Measurements from ENCODE around the gene ZBTB32. TPM values are rescaled to one million over a fixed set of nuclear protein-coding genes. Genes with fewer than 3 reads are reported as not detected.

ZBTB32 gene
- total RNA-seq, 4 donors from 2014 or later = not detected

DNA sequence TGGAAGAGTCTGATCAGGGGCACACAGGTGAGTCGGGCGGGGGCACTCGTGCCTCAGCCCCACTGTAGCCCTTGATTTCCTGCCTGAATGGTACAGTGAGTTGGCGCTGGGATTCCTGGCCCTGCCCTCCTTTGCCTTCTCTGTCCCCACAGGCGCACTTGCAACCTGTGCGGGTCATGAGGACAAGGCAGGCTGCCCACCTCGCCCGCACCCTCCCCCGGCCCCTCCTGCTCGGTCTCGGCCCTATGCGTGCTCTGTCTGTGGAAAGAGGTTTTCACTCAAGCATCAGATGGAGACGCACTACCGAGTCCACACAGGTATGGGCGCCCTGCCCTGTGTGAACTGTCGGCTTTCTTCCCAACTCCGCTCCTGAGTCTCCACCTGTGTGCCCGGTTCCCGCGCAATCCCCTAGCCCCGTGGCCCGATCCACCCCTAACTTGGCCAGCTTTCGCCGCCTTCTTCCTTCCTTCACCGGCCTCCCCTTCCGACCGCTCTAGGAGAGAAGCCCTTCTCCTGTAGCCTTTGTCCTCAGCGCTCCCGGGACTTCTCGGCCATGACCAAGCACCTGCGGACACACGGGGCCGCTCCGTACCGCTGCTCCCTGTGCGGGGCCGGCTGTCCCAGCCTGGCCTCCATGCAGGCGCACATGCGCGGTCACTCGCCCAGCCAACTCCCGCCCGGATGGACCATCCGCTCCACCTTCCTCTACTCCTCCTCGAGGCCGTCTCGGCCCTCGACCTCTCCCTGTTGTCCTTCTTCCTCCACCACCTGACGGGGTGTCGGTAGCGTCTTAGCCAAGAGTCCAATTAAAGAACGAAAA, 11.8 kb downstream of the ZBTB32 start:
- H3K27me3 ChIP-seq = no peaks in the 10 kb centered on the region
- in situ Hi-C loops (cut with MboI; ENCODE audit: low sequenced_read_pairs in 4 of 4) = loop anchor here in 3 of 4 donors (10.0 to 25.0 kb wide), 3 partner anchors 171 to 219 kb away; partner anchors contain the start of genes TMEM147 (in 2 of the 3), GAPDHS (in 1 of the 3), LRFN3 (in 1 of the 3) and SBSN (in 1 of the 3)
- H3K4me1 ChIP-seq = peaks cover 21 to 25% of the 10 kb centered on the region in 2 donors
- peaks cover 0 to 15% of the 10 kb centered on the region in 2 donors for H3K36me3 ChIP-seq
- H3K4me3 ChIP-seq = peak overlapping the region; percentile 92 to 99 (median 96)
- peak in 1 of 2 donors; percentile 34 for TF ChIP-seq POLR2A (IDR thresholded peaks at IDR 0.05)
- TF ChIP-seq, protein P1, sequence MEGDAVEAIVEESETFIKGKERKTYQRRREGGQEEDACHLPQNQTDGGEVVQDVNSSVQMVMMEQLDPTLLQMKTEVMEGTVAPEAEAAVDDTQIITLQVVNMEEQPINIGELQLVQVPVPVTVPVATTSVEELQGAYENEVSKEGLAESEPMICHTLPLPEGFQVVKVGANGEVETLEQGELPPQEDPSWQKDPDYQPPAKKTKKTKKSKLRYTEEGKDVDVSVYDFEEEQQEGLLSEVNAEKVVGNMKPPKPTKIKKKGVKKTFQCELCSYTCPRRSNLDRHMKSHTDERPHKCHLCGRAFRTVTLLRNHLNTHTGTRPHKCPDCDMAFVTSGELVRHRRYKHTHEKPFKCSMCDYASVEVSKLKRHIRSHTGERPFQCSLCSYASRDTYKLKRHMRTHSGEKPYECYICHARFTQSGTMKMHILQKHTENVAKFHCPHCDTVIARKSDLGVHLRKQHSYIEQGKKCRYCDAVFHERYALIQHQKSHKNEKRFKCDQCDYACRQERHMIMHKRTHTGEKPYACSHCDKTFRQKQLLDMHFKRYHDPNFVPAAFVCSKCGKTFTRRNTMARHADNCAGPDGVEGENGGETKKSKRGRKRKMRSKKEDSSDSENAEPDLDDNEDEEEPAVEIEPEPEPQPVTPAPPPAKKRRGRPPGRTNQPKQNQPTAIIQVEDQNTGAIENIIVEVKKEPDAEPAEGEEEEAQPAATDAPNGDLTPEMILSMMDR (IDR thresholded peaks at IDR 0.05 in 4 of 5, conservative IDR thresholded peaks at IDR 0.05 in 1 of 5) = no peak
- intact Hi-C loops (cut with DNase I; ENCODE audit: low total_unique reads) = loop anchor here (1.0 to 2.0 kb wide), 3 partner anchors 67 to 167 kb away; partner anchors contain the start of genes COX6B1 and HAUS5
- DNase-seq (peak in 1 of 2 donors; percentile 29), ATAC-seq (peak; percentile 18 to 25)
- peak overlapping the region; percentile 84 to 95 (median 92) for H3K27ac ChIP-seq
- no peaks in the 10 kb centered on the region for H3K9me3 ChIP-seq

DNA sequence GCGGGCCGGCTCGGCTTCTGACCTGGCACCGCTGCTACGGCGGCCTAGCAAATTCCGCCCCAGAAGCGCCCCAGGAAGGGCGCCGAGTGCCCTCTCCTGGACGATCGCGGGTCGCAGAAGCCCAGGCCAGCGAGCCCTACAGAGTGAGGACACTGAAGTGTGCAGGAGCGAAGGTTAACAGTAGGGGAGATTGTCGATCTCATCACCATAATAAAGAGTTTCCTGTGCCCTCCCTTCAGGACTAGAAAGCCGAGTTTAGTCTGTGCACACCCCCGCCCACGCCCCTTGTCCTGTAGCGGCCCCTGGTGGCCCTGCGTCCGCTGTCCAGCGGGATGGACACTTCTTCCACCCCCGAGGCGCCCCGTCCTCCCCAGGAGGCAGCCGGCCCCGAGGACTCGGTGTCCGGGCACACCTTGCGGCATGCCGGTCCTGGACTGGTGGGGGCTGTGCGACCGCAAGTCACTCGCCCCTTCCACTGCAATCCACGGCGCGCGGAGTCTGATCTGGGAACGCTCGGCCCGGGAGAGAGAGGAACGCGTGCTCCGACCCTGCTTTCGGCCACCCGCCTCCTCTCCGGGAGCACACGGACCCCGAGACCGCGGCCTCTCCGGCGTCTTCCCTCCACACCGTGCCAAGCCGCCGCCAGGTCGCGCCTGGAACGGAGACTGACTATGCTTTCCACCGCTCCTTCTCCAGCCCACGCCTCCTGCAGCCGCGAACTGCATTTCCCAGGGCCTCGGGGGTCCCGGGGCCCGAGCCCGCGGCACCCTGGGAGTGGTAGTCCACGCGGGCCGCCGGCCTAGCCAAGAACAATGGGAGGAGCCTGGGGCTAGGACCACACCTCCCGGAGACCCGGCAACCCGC, 12.7 kb downstream of the ZBTB32 start:
- peak; percentile 82 to 84 for ATAC-seq
- H3K36me3 ChIP-seq = peaks cover 0 to 21% of the 10 kb centered on the region in 2 donors
- no peaks in the 10 kb centered on the region for H3K9me3 ChIP-seq
- TF ChIP-seq POLR2A (IDR thresholded peaks at IDR 0.05) = peak; percentile 45 to 48
- TF ChIP-seq, protein P1 (IDR thresholded peaks at IDR 0.05 in 4 of 5, conservative IDR thresholded peaks at IDR 0.05 in 1 of 5) = peak; percentile 97 to 99 (median 98)
- H3K27me3 ChIP-seq = no peaks in the 10 kb centered on the region
- peak; percentile 75 to 82 for DNase-seq
- intact Hi-C loops (cut with DNase I; ENCODE audit: low total_unique reads) (loop anchor here (1.0 to 2.0 kb wide), 10 partner anchors 15 to 214 kb away; partner anchors contain the start of genes COX6B1, HAUS5, PSENEN and TMEM147), in situ Hi-C loops (cut with MboI; ENCODE audit: low sequenced_read_pairs in 4 of 4) (loop anchor here in 3 of 4 donors (10.0 to 25.0 kb wide), 3 partner anchors 172 to 218 kb away; partner anchors contain the start of genes TMEM147 (in 2 of the 3), GAPDHS (in 1 of the 3), LRFN3 (in 1 of the 3) and SBSN (in 1 of the 3))
- H3K4me1 ChIP-seq = peaks cover 21 to 25% of the 10 kb centered on the region in 2 donors
- H3K4me3 ChIP-seq = peak overlapping the region; percentile 92 to 99 (median 96)
- H3K27ac ChIP-seq = peak overlapping the region; percentile 84 to 95 (median 92)

DNA sequence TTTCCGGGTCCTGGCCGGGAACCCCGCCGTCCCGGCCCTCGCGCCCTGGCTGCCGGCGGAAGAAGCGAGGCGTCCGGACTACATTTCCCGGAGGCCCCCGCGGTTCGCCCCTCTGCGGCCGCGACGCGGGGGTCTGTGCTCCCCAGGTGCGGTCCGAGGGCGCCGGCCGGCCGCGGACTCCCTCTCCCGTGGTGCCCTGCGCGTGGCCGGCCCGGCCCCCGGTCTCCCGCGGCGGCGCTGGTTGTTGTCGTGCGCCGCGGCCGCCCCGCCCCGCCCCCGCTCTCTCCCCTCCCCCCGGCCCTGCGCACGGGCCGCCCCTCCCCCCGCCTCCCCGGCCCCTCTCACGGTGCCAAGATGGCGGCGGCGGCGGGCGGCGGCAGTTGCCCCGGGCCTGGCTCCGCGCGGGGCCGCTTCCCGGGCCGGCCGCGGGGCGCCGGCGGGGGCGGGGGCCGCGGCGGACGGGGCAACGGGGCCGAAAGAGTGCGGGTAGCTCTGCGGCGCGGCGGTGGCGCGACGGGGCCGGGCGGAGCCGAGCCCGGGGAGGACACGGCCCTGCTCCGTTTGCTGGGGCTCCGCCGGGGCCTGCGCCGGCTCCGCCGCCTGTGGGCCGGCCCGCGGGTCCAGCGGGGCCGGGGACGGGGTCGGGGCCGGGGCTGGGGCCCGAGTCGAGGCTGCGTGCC, 13.4 kb downstream of the ZBTB32 start, which contains the start of gene KMT2B:
TSS of gene KMT2B (plus strand) at position 339 of the 680 bp plus-strand sequence. CDS start at position 355, 16 bp downstream.
- peak within 1 kb of the TSS; percentile 89 to 95 (median 93) for H3K27ac ChIP-seq
- peak; percentile 70 to 71 for ATAC-seq
- DNase-seq = peak; percentile 92 to 95
- no peaks in the 10 kb centered on the region for H3K27me3 ChIP-seq
- peaks cover 21 to 25% of the 10 kb centered on the region in 2 donors for H3K4me1 ChIP-seq
- in situ Hi-C loops (cut with MboI; ENCODE audit: low sequenced_read_pairs in 4 of 4) = loop anchor here in 3 of 4 donors (10.0 to 25.0 kb wide), 3 partner anchors 173 to 217 kb away; partner anchors contain the start of genes TMEM147 (in 2 of the 3), GAPDHS (in 1 of the 3), LRFN3 (in 1 of the 3) and SBSN (in 1 of the 3)
- intact Hi-C loops (cut with DNase I; ENCODE audit: low total_unique reads) = loop anchor here (1.0 to 2.0 kb wide), 8 partner anchors 16 to 213 kb away; partner anchors contain the start of genes COX6B1, PSENEN, TMEM147 and U2AF1L4
- H3K4me3 ChIP-seq = peak within 1 kb of the TSS; percentile 92 to 99 (median 96)
- peaks cover 0 to 29% of the 10 kb centered on the region in 2 donors for H3K36me3 ChIP-seq
- no peaks in the 10 kb centered on the region for H3K9me3 ChIP-seq
- TF ChIP-seq, protein P1 (IDR thresholded peaks at IDR 0.05 in 4 of 5, conservative IDR thresholded peaks at IDR 0.05 in 1 of 5) = no peak
- no peak for TF ChIP-seq POLR2A (IDR thresholded peaks at IDR 0.05)
